Lung (tissue), 12 donors: ENCODE data around the gene KCNC3. TPM values are rescaled to one million over a fixed set of nuclear protein-coding genes. Genes with fewer than 3 reads are reported as not detected.

Source experiments
- ATAC-seq: fragments of 200-7000 bp; cut with Tn5 transposase; one replicate; pipeline ENCODE4 v1.9.1; 2020; ENCODE audit warnings: moderate number of reproducible peaks; ENCODE audit not compliant: insufficient read depth, low FRiP score
- DNase-seq, 3 donors: peaks; one replicate each; pipeline ENCODE4 v3.0.0-alpha.2; 2013 to 2017
- H3K27ac ChIP-seq, 2 donors: one replicate each; pipeline ENCODE4 v1.5.1; 2013; ENCODE audit warnings: mild to moderate bottlenecking in 2 of 2, moderate library complexity in 2 of 2, control low read depth in 1 of 2, inconsistent platforms in 1 of 2, low read depth in 1 of 2, low read length in 1 of 2
- H3K27me3 ChIP-seq, 3 donors: one replicate each; pipeline ENCODE4 v1.5.1; 2013; ENCODE audit warnings: low read length in 2 of 3; ENCODE audit not compliant: control insufficient read depth in 3 of 3, insufficient read depth in 3 of 3
- H3K36me3 ChIP-seq, 4 donors: one replicate each; pipeline ENCODE4 v1.5.1; 2013; ENCODE audit warnings: low read length in 4 of 4, mild to moderate bottlenecking in 1 of 4, moderate library complexity in 1 of 4; ENCODE audit not compliant: control insufficient read depth in 4 of 4, insufficient read depth in 4 of 4
- H3K4me1 ChIP-seq, 5 donors: one replicate each; pipeline ENCODE4 v1.5.1; 2013; ENCODE audit warnings: low read length in 5 of 5, mild to moderate bottlenecking in 2 of 5, moderate library complexity in 1 of 5; ENCODE audit not compliant: control insufficient read depth in 5 of 5, insufficient read depth in 5 of 5
- H3K4me3 ChIP-seq: one replicate; pipeline ENCODE4 v1.5.1; 2013; ENCODE audit warnings: mild to moderate bottlenecking, control low read depth, moderate library complexity
- H3K9ac ChIP-seq, 2 donors: one replicate each; pipeline ENCODE4 v1.5.1; 2013; ENCODE audit warnings: low read length in 2 of 2, control low read depth in 1 of 2; ENCODE audit not compliant: insufficient read depth in 1 of 2
- H3K9me3 ChIP-seq, 4 donors: one replicate each; pipeline ENCODE4 v1.5.1; 2013; ENCODE audit warnings: low read length in 3 of 4, mild to moderate bottlenecking in 1 of 4, moderate library complexity in 1 of 4; ENCODE audit not compliant: control insufficient read depth in 4 of 4, insufficient read depth in 3 of 4
- WGBS, 2 donors: extraction: QIAGEN DNeasy Blood & Tissue Kit; methylation state at CpG; one replicate each; pipeline ENCODE4 v1.1.7; 2013; 5-methylcytosine and 5-hydroxymethylcytosine counted together
- polyA plus RNA-seq, 2 donors: library from polyadenylated mRNA; stranded (reverse); fragments of 200-250 nt; gene quantifications; one replicate each; pipeline ENCODE4 v1.2.1, GENCODE V29; 2013
- total RNA-seq, 2 donors: library from RNA; depleted of rRNA in 1 of 2; stranded (reverse); fragments of >200 nt in 1 of 2; gene quantifications; one replicate each; pipeline ENCODE4 v1.2.1, GENCODE V29; 2014 to 2021
- TF ChIP-seq, protein P1 (sequence below): IDR thresholded peaks from 2 replicates; pipeline ENCODE4 v1.5.1; 2012; ENCODE audit warnings: mild to moderate bottlenecking; ENCODE audit errors: control extremely low read depth, extremely low read depth
- donor health status: control.
- donor health status: control.
- donor health status: Bipolar disorder and iron deficiency.
- donor health status: healthy.
- donor health status: DM: yes; HTN: yes; CAD: no.

Gene KCNC3
- total and polyA plus RNA-seq, 4 donors = 2.6 to 13.2 (median 5.2) TPM

DNA sequence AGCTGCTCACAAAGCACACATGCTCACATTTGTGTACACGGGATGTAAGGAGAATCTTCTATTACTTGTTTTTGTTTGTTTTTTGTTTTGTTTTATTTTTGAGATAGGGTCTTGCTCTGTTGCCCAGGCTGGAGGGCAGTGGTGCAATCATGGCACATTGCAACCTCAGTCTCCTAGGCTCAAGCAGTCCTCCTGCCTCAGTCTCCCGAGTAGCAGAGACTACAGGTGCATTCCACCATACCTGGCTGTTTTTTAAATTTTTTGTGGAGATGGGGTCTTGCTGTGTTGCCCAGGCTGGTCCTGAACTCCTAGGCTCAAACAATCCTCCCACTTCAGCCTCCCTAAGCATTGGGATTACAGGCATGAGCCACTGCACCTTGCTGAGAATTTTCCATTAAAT, 41.8 kb downstream of the KCNC3 start:
- no peak overlapping the region for H3K4me3 ChIP-seq
- WGBS, 2 donors = 88 to 96% methylated on average over 2 of the region's 2 CpGs
- H3K9ac ChIP-seq = no peak overlapping the region
- H3K27me3 ChIP-seq = no peaks in the 10 kb centered on the region
- DNase-seq (no peak), ATAC-seq (no peak)
- H3K36me3 ChIP-seq = peaks cover 0 to 46% (median 26%) of the 10 kb centered on the region in 4 donors
- H3K9me3 ChIP-seq = peaks cover 0 to 20% (median 7%) of the 10 kb centered on the region in 4 donors
- TF ChIP-seq, protein P1, sequence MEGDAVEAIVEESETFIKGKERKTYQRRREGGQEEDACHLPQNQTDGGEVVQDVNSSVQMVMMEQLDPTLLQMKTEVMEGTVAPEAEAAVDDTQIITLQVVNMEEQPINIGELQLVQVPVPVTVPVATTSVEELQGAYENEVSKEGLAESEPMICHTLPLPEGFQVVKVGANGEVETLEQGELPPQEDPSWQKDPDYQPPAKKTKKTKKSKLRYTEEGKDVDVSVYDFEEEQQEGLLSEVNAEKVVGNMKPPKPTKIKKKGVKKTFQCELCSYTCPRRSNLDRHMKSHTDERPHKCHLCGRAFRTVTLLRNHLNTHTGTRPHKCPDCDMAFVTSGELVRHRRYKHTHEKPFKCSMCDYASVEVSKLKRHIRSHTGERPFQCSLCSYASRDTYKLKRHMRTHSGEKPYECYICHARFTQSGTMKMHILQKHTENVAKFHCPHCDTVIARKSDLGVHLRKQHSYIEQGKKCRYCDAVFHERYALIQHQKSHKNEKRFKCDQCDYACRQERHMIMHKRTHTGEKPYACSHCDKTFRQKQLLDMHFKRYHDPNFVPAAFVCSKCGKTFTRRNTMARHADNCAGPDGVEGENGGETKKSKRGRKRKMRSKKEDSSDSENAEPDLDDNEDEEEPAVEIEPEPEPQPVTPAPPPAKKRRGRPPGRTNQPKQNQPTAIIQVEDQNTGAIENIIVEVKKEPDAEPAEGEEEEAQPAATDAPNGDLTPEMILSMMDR = no peak
- H3K4me1 ChIP-seq = no peaks in the 10 kb centered on the region
- H3K27ac ChIP-seq = no peak overlapping the region

DNA sequence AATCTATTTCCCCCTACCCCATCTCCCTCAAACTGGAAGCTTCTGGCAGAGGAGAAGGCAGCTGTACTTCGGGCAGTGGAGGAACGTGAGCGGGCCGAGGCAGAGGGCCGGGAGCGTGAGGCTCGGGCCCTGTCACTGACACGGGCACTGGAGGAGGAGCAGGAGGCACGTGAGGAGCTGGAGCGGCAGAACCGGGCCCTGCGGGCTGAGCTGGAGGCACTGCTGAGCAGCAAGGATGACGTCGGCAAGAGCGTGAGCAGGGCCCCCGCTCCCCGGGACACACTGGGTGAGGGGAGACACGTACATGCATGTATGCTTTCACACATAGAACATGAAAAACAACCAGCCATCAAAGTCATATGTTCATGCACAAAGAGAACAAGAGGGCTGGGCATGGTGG, 42.7 kb downstream of the KCNC3 start:
- H3K36me3 ChIP-seq = peaks cover 0 to 42% (median 26%) of the 10 kb centered on the region in 4 donors
- no peaks in the 10 kb centered on the region for H3K27me3 ChIP-seq
- ATAC-seq = no peak
- H3K9me3 ChIP-seq = peaks cover 0 to 20% (median 7%) of the 10 kb centered on the region in 4 donors
- DNase-seq = no peak
- H3K4me1 ChIP-seq = no peaks in the 10 kb centered on the region
- no peak overlapping the region for H3K9ac ChIP-seq
- no peak overlapping the region for H3K4me3 ChIP-seq
- no peak overlapping the region for H3K27ac ChIP-seq
- TF ChIP-seq, protein P1 = no peak
- WGBS, 2 donors = 96% methylated on average over 18 of the region's 18 CpGs

DNA sequence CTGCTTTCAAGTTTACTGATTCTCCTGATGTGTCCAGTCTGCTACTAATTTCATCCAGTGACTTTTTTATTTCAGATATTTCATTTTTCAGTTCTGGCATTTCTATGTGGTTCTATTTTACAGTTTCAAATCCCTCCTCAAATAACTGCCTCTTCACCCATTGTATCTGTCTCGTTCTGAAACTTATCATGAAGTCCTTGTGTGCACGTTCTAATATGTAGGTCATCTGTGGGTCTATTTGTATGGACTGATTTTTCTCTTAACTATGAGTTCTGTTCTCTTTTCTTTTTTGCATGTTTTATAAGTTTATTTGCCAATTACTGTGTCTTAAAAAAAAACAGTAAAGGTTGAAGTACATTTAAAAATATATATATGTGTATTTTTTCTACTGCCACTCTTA, 43.3 kb downstream of the KCNC3 start:
- H3K27me3 ChIP-seq = no peaks in the 10 kb centered on the region
- H3K4me3 ChIP-seq = no peak overlapping the region
- no peak for ATAC-seq
- no peak for DNase-seq
- H3K36me3 ChIP-seq = peaks cover 0 to 47% (median 28%) of the 10 kb centered on the region in 4 donors
- peaks cover 0 to 20% (median 7%) of the 10 kb centered on the region in 4 donors for H3K9me3 ChIP-seq
- no peaks in the 10 kb centered on the region for H3K4me1 ChIP-seq
- 86% methylated on average over 2 of the region's 2 CpGs for WGBS, 2 donors
- H3K27ac ChIP-seq = no peak overlapping the region
- no peak overlapping the region for H3K9ac ChIP-seq
- TF ChIP-seq, protein P1 = no peak

DNA sequence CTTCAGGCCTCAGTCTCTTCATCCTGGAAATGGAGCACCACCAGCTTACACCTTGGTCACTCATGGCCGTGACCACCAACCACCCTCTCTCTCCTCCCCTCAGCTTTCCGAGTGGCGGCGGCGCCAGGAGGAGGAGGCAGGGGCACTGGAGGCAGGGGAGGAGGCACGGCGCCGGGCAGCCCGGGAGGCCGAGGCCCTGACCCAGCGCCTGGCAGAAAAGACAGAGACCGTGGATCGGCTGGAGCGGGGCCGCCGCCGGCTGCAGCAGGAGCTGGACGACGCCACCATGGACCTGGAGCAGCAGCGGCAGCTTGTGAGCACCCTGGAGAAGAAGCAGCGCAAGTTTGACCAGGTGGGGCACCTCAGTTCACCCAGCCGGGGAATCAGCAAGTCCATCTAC, 47.7 kb downstream of the KCNC3 start:
- Histone ChIP-seq H3K27me3 (no peaks in the 10 kb centered on the region), H3K4me1 (peaks cover 0 to 6% (median 0%) of the 10 kb centered on the region in 5 donors), H3K36me3 (peaks cover 4 to 27% (median 14%) of the 10 kb centered on the region in 4 donors), H3K9ac (no peak overlapping the region), H3K9me3 (peaks cover 0 to 6% (median 4%) of the 10 kb centered on the region in 4 donors), H3K4me3 (no peak overlapping the region), H3K27ac (no peak overlapping the region)
- ATAC-seq (no peak), DNase-seq (no peak)
- TF ChIP-seq, protein P1 = no peak
- WGBS, 2 donors = 92 to 93% methylated on average over 19 to 22 of the region's 22 CpGs
